ENCODE measurements around the gene DENND2D.
"Not testable (repeated sequence)": the region's sequence is repeated elsewhere in the genome, so short reads cannot be mapped to it uniquely, and the experiment has no call there.

DENND2D gene

GRCh38 chr1:111221276-111221632 is 20.8 kb upstream of the DENND2D start:
- no peak for DNase-seq

- no peak for DNase-seq
Measured at GRCh38 chr1:111220302-111220890, 19.9 kb upstream of the DENND2D start.

- DNase-seq, result no peak
Measured at GRCh38 chr1:111219557-111220286, 19.3 kb upstream of the DENND2D start.

- no peak for DNase-seq
Measured at GRCh38 chr1:111218701-111219556, 18.5 kb upstream of the DENND2D start.

- no peak for DNase-seq
Measured at GRCh38 chr1:111217183-111217910, 16.9 kb upstream of the DENND2D start.

GRCh38 chr1:111216751-111217150 is 16.3 kb upstream of the DENND2D start:
- DNase-seq, result no peak

- not testable (repeated sequence) for DNase-seq
Measured at GRCh38 chr1:111215285-111215684, 14.8 kb upstream of the DENND2D start.

- DNase-seq, result peak; percentile 50
Measured at GRCh38 chr1:111214884-111215283, 14.4 kb upstream of the DENND2D start.

GRCh38 chr1:111214074-111214801 is 13.8 kb upstream of the DENND2D start:
- DNase-seq, result no peak

GRCh38 chr1:111213412-111213811 is 13.0 kb upstream of the DENND2D start:
- DNase-seq, result no peak

- no peak for DNase-seq
Measured at GRCh38 chr1:111212634-111213335, 12.3 kb upstream of the DENND2D start.

GRCh38 chr1:111211921-111212320 is 11.5 kb upstream of the DENND2D start:
- no peak for DNase-seq

- DNase-seq, result no peak
Measured at GRCh38 chr1:111209622-111210021, 9.2 kb upstream of the DENND2D start.

GRCh38 chr1:111208921-111209320 is 8.5 kb upstream of the DENND2D start:
- DNase-seq, result no peak

GRCh38 chr1:111205714-111206050 is 5.2 kb upstream of the DENND2D start:
- DNase-seq, result no peak

GRCh38 chr1:111204983-111205713 is 4.7 kb upstream of the DENND2D start:
- DNase-seq, result no peak

GRCh38 chr1:111204201-111204982 is 3.9 kb upstream of the DENND2D start:
- peak; percentile 73 for DNase-seq

GRCh38 chr1:111203681-111204200 is 3.3 kb upstream of the DENND2D start:
- peak; percentile 85 for DNase-seq

- DNase-seq, result no peak
Measured at GRCh38 chr1:111202707-111203623, 2.5 kb upstream of the DENND2D start.
